Measurements from ENCODE around the gene PNMA8A. TPM values are rescaled to one million over a fixed set of nuclear protein-coding genes. Genes with fewer than 3 reads are reported as not detected.

The PNMA8A gene
- total RNA-seq, 1 donor from 2014 or later: 14.1 TPM

GRCh38 chr19:46454244-46454643 lies 17.1 kb downstream of the PNMA8A start:
- Mint-ChIP-seq H3K4me3 (ENCODE audit: unreplicated experiment) (no peak overlapping the region), H3K27ac (ENCODE audit: unreplicated experiment) (no peak overlapping the region), H3K36me3 (ENCODE audit: unreplicated experiment) (peaks cover 7% of the 10 kb centered on the region), H3K9me3 (ENCODE audit: unreplicated experiment) (peaks cover 1% of the 10 kb centered on the region), H3K27me3 (ENCODE audit: unreplicated experiment) (no peaks in the 10 kb centered on the region), H3K4me1 (ENCODE audit: low read depth, unreplicated experiment) (peaks cover 3% of the 10 kb centered on the region)
- TF ChIP-seq CTCF (IDR thresholded peaks at IDR 0.05; ENCODE audit: partially characterized antibody, unreplicated experiment): no peak
- DNase-seq: no peak

GRCh38 chr19:46453661-46454060 lies 17.7 kb downstream of the PNMA8A start:
- H3K4me1 Mint-ChIP-seq (ENCODE audit: low read depth, unreplicated experiment): peaks cover 3% of the 10 kb centered on the region
- peaks cover 1% of the 10 kb centered on the region for H3K9me3 Mint-ChIP-seq (ENCODE audit: unreplicated experiment)
- H3K27ac Mint-ChIP-seq (ENCODE audit: unreplicated experiment): no peak overlapping the region
- H3K4me3 Mint-ChIP-seq (ENCODE audit: unreplicated experiment): no peak overlapping the region
- DNase-seq: no peak
- peaks cover 7% of the 10 kb centered on the region for H3K36me3 Mint-ChIP-seq (ENCODE audit: unreplicated experiment)
- no peaks in the 10 kb centered on the region for H3K27me3 Mint-ChIP-seq (ENCODE audit: unreplicated experiment)
- TF ChIP-seq CTCF (IDR thresholded peaks at IDR 0.05; ENCODE audit: partially characterized antibody, unreplicated experiment): no peak

GRCh38 chr19:46452186-46452585 lies 19.2 kb downstream of the PNMA8A start:
- H3K27ac Mint-ChIP-seq (ENCODE audit: unreplicated experiment): no peak overlapping the region
- no peak overlapping the region for H3K4me3 Mint-ChIP-seq (ENCODE audit: unreplicated experiment)
- no peak for TF ChIP-seq CTCF (IDR thresholded peaks at IDR 0.05; ENCODE audit: partially characterized antibody, unreplicated experiment)
- H3K27me3 Mint-ChIP-seq (ENCODE audit: unreplicated experiment): no peaks in the 10 kb centered on the region
- peaks cover 3% of the 10 kb centered on the region for H3K4me1 Mint-ChIP-seq (ENCODE audit: low read depth, unreplicated experiment)
- peaks cover 7% of the 10 kb centered on the region for H3K36me3 Mint-ChIP-seq (ENCODE audit: unreplicated experiment)
- H3K9me3 Mint-ChIP-seq (ENCODE audit: unreplicated experiment): peaks cover 1% of the 10 kb centered on the region
- no peak for DNase-seq

GRCh38 chr19:46451352-46451751 lies 20.0 kb downstream of the PNMA8A start:
- no peak overlapping the region for H3K27ac Mint-ChIP-seq (ENCODE audit: unreplicated experiment)
- no peak for TF ChIP-seq CTCF (IDR thresholded peaks at IDR 0.05; ENCODE audit: partially characterized antibody, unreplicated experiment)
- H3K36me3 Mint-ChIP-seq (ENCODE audit: unreplicated experiment): peaks cover 7% of the 10 kb centered on the region
- no peak overlapping the region for H3K4me3 Mint-ChIP-seq (ENCODE audit: unreplicated experiment)
- no peaks in the 10 kb centered on the region for H3K27me3 Mint-ChIP-seq (ENCODE audit: unreplicated experiment)
- H3K9me3 Mint-ChIP-seq (ENCODE audit: unreplicated experiment): peaks cover 1% of the 10 kb centered on the region
- no peak for DNase-seq
- H3K4me1 Mint-ChIP-seq (ENCODE audit: low read depth, unreplicated experiment): peaks cover 3% of the 10 kb centered on the region

GRCh38 chr19:46450737-46451136 lies 20.6 kb downstream of the PNMA8A start:
- Mint-ChIP-seq H3K9me3 (ENCODE audit: unreplicated experiment) (peaks cover 1% of the 10 kb centered on the region), H3K27me3 (ENCODE audit: unreplicated experiment) (no peaks in the 10 kb centered on the region), H3K4me1 (ENCODE audit: low read depth, unreplicated experiment) (peaks cover 3% of the 10 kb centered on the region), H3K27ac (ENCODE audit: unreplicated experiment) (no peak overlapping the region), H3K4me3 (ENCODE audit: unreplicated experiment) (no peak overlapping the region), H3K36me3 (ENCODE audit: unreplicated experiment) (peaks cover 7% of the 10 kb centered on the region)
- no peak for TF ChIP-seq CTCF (IDR thresholded peaks at IDR 0.05; ENCODE audit: partially characterized antibody, unreplicated experiment)
- no peak for DNase-seq

Data from glutamatergic neuron (in vitro differentiated cells).